ENCODE data around the gene TLCD1. TPM values are rescaled to one million over a fixed set of nuclear protein-coding genes. Genes with fewer than 3 reads are reported as not detected.

TLCD1 gene
- total and polyA plus RNA-seq, 2 of the 8 experiments (the other 6 are each of a cell fraction or from before 2014, with no cell fraction given): 40.7 to 128 TPM

GRCh38 chr17:28737770-28738679 lies 12.0 kb upstream of the TLCD1 start:
- no peak overlapping the region for H3K9ac ChIP-seq (replicated peaks in 1 of 4; ENCODE audit: extremely low read depth in 1 of 4, low read depth in 3 of 4, low read length in 3 of 4)
- H2AFZ ChIP-seq (ENCODE audit: low read length): no peak overlapping the region
- no peak overlapping the region for H3K4me2 ChIP-seq (ENCODE audit: insufficient read depth in 1 of 2, low read depth in 2 of 2, low read length in 2 of 2)
- peak overlapping the region; percentile 41; the same call in 1 of the 2 replicates for H4K8ac ChIP-seq (ENCODE audit: extremely low read depth, insufficient read depth, low read length)
- peaks cover 9 to 17% (median 13%) of the 10 kb centered on the region in 4 experiments; a peak in 7 of 8 replicates for H3K36me3 ChIP-seq (ENCODE audit: control insufficient read depth in 2 of 4, insufficient read depth in 4 of 4, low read length in 3 of 4)
- H4K5ac ChIP-seq (ENCODE audit: insufficient read length, low read depth, low read length): no peak overlapping the region
- H3K79me2 ChIP-seq (ENCODE audit: control insufficient read depth in 1 of 2, insufficient read depth in 2 of 2, low read length in 2 of 2): no peaks in the 10 kb centered on the region
- 96% methylated on average over 20 of the region's 22 CpGs; no CpG with 5 or more reads in 1 of the 2 experiments for WGBS, 2 experiments (ENCODE audit: extremely low coverage in 1 of 2, insufficient coverage in 1 of 2, insufficient read length in 1 of 2, insufficient replicate concordance in 2 of 2, low coverage in 1 of 2, low lambda C conversion rate in 2 of 2, missing lambda C conversion rate in 1 of 2)
- peaks cover 2% of the 10 kb centered on the region; the same call in 1 of the 2 replicates for H3K79me1 ChIP-seq (ENCODE audit: low read depth, low read length)
- H4K91ac ChIP-seq (replicated peaks; ENCODE audit: insufficient read length, low read length): no peak overlapping the region
- H3K56ac ChIP-seq (replicated peaks; ENCODE audit: insufficient read length, low read depth, low read length): no peak overlapping the region
- peaks cover 0 to 2% (median 0%) of the 10 kb centered on the region in 4 experiments; a peak in 1 of 7 replicates for H3K4me1 ChIP-seq (replicated peaks in 1 of 4; ENCODE audit: control insufficient read depth in 3 of 4, insufficient read depth in 4 of 4, low read length in 3 of 4)
- no peaks in the 10 kb centered on the region for H3K23me2 ChIP-seq (ENCODE audit: low read depth, low read length)
- H2BK15ac ChIP-seq (ENCODE audit: low read length): no peak overlapping the region
- H2BK12ac ChIP-seq (ENCODE audit: low read depth, low read length): no peak overlapping the region
- H3K27ac ChIP-seq (ENCODE audit: low read depth, low read length): no peak overlapping the region
- H3K14ac ChIP-seq (ENCODE audit: insufficient read length): no peak overlapping the region
- no peak overlapping the region for H3K4ac ChIP-seq (replicated peaks; ENCODE audit: insufficient read length, low read depth, low read length)
- DNase-seq (ENCODE audit: low read depth in 1 of 2, low spot score in 2 of 2) (no peak), FAIRE-seq (no peak)
- no peak overlapping the region for H2BK5ac ChIP-seq (ENCODE audit: low read depth, low read length)
- H2AK5ac ChIP-seq (ENCODE audit: low read depth, low read length): no peak overlapping the region
- no peak overlapping the region for H3K4me3 ChIP-seq (ENCODE audit: extremely low read depth in 1 of 4, insufficient read depth in 2 of 4, low read depth in 3 of 4, low read length in 4 of 4)
- H3K18ac ChIP-seq (ENCODE audit: extremely low read depth, low read length): no peak overlapping the region
- CTCF ChIA-PET (ENCODE audit: partially characterized antibody): interaction anchor here (5.6 kb wide), 1 partner anchor 11 kb away, joined by 70 read pairs; the partner anchor contains the start of genes NEK8 and TLCD1
- no peak overlapping the region for H3K23ac ChIP-seq (ENCODE audit: insufficient read length)
- no peak overlapping the region for H2BK20ac ChIP-seq (ENCODE audit: low read length)
- no peak overlapping the region for H2BK120ac ChIP-seq (replicated peaks; ENCODE audit: low read depth, low read length)
- H4K20me1 ChIP-seq (replicated peaks in 1 of 2; ENCODE audit: control insufficient read depth in 1 of 2, insufficient read depth in 2 of 2, low read length in 2 of 2): peaks cover 0 to 5% of the 10 kb centered on the region in 2 experiments
- no peaks in the 10 kb centered on the region for H3K9me3 ChIP-seq (ENCODE audit: insufficient read depth in 2 of 2, low read depth in 1 of 2, low read length in 1 of 2)
- POLR2A ChIA-PET (ENCODE audit: partially characterized antibody): interaction anchor here (9.2 to 15.3 kb wide), 2 partner anchors 11 to 16 kb away, joined by 134 to 813 read pairs; partner anchors contain the start of genes NEK8, RPL23A and TLCD1
- no peaks in the 10 kb centered on the region for H3K27me3 ChIP-seq (replicated peaks in 1 of 4; ENCODE audit: control insufficient read depth in 3 of 4, extremely low read depth in 1 of 4, insufficient read depth in 3 of 4, low read length in 3 of 4)
- TF ChIP-seq CREB1 (IDR thresholded peaks at IDR 0.05) (no peak), CTBP2 (IDR thresholded peaks at IDR 0.05; ENCODE audit: borderline replicate concordance, insufficient read depth, insufficient read length, low read length) (no peak), KDM1A (IDR thresholded peaks at IDR 0.05; ENCODE audit: borderline replicate concordance, low read length) (no peak), RFX5 (IDR thresholded peaks at IDR 0.05; ENCODE audit: borderline replicate concordance, low read depth, low read length) (no peak), KDM4A (IDR thresholded peaks at IDR 0.05; ENCODE audit: low read depth, low read length, severe bottlenecking) (no peak), ASH2L (IDR thresholded peaks at IDR 0.05; ENCODE audit: low read length) (no peak), SP4 (IDR thresholded peaks at IDR 0.05; ENCODE audit: low read length) (no peak), NANOG (IDR thresholded peaks at IDR 0.05; ENCODE audit: insufficient read depth, low read depth, low read length, poor library complexity, severe bottlenecking) (no peak), RXRA (IDR thresholded peaks at IDR 0.05; ENCODE audit: insufficient read depth, low read depth, low read length) (no peak)
- TF ChIP-seq, protein P1, sequence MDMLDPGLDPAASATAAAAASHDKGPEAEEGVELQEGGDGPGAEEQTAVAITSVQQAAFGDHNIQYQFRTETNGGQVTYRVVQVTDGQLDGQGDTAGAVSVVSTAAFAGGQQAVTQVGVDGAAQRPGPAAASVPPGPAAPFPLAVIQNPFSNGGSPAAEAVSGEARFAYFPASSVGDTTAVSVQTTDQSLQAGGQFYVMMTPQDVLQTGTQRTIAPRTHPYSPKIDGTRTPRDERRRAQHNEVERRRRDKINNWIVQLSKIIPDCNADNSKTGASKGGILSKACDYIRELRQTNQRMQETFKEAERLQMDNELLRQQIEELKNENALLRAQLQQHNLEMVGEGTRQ (IDR thresholded peaks at IDR 0.05; ENCODE audit: low read length): no peak
